IMR-90 (cell line): ENCODE data around the gene GAGE1. TPM values are rescaled to one million over a fixed set of nuclear protein-coding genes. Genes with fewer than 3 reads are reported as not detected.
"Not testable (repeated sequence)": the region's sequence is repeated elsewhere in the genome, so short reads cannot be mapped to it uniquely, and the experiment has no call there.

Experiments used
- ATAC-seq: fragments of 200-7000 bp; cut with Tn5 transposase; 2 replicates; pipeline ENCODE4 v1.9.1; 2020; ENCODE audit warnings: low read depth, mild to moderate bottlenecking, moderate library complexity
- BruUV-seq: library from RNA; stranded (reverse); fragments of 400-500 nt; replicated peaks from 2 replicates; lab custom pipeline; 2021; lab: Mats Ljungman, UMichigan
- CTCF ChIA-PET: fragments of 300-600 bp; formaldehyde crosslinking; extraction: SDS; loops from one replicate; lab custom pipeline; 2021; ENCODE audit warnings: antibody characterized with exemption; lab: Yijun Ruan, JAX
- POLR2A ChIA-PET: fragments of 300-600 bp; sonication (Branson Sonifier 250); formaldehyde crosslinking; loops from one replicate; lab custom pipeline; 2022; ENCODE audit warnings: antibody characterized with exemption; ENCODE audit not compliant: unreplicated experiment; lab: Charles Lee
- DNase-seq: peaks from one replicate; pipeline ENCODE4 v3.0.0; 2013
- H2AFZ ChIP-seq: replicated peaks from 2 replicates; pipeline ENCODE3; 2013; ENCODE audit warnings: low read length, mild to moderate bottlenecking; ENCODE audit not compliant: poor library complexity
- H2AK5ac ChIP-seq: 2 replicates; pipeline ENCODE4 v1.6.1; 2013; ENCODE audit warnings: low read depth, low read length, inconsistent platforms
- H2AK9ac ChIP-seq: replicated peaks from 2 replicates; pipeline ENCODE3; 2013; ENCODE audit warnings: mild to moderate bottlenecking, low read depth, low read length, moderate library complexity; ENCODE audit not compliant: poor library complexity
- H2BK120ac ChIP-seq: 2 replicates; pipeline ENCODE4 v1.6.1; 2013; ENCODE audit warnings: low read depth, low read length, inconsistent platforms
- H2BK15ac ChIP-seq: 3 replicates; pipeline ENCODE4 v1.6.1; 2013; ENCODE audit warnings: low read depth, low read length, inconsistent platforms
- H2BK20ac ChIP-seq: 2 replicates; pipeline ENCODE4 v1.6.1; 2013; ENCODE audit warnings: low read depth, mild to moderate bottlenecking, inconsistent platforms, low read length, moderate library complexity
- H2BK5ac ChIP-seq: 2 replicates; pipeline ENCODE4 v1.6.1; 2013; ENCODE audit warnings: mild to moderate bottlenecking, low read depth, low read length, inconsistent platforms; ENCODE audit not compliant: poor library complexity, severe bottlenecking
- H3K14ac ChIP-seq: replicated peaks from 2 replicates; pipeline ENCODE4 v1.6.1; 2013; ENCODE audit warnings: low read depth, low read length, inconsistent platforms
- H3K18ac ChIP-seq: 2 replicates; pipeline ENCODE4 v1.6.1; 2013; ENCODE audit warnings: low read depth, low read length, control low read depth
- H3K23ac ChIP-seq: 2 replicates; pipeline ENCODE4 v1.6.1; 2013; ENCODE audit warnings: low read depth, low read length, inconsistent platforms
- H3K27ac ChIP-seq: 2 replicates; pipeline ENCODE4 v1.5.1; 2013; ENCODE audit warnings: mild to moderate bottlenecking, control low read depth, low read length; ENCODE audit not compliant: insufficient read depth
- H3K27me3 ChIP-seq: 2 replicates; pipeline ENCODE4 v1.6.1; 2013; ENCODE audit warnings: low read length; ENCODE audit not compliant: control insufficient read depth, insufficient read depth
- H3K36me3 ChIP-seq: 2 replicates; pipeline ENCODE4 v1.6.1; 2013; ENCODE audit warnings: low read length, mixed read lengths; ENCODE audit not compliant: control insufficient read depth, insufficient read depth
- H3K4ac ChIP-seq: 2 replicates; pipeline ENCODE4 v1.6.1; 2013; ENCODE audit warnings: low read depth, low read length, inconsistent platforms
- H3K4me1 ChIP-seq: 2 replicates; pipeline ENCODE4 v1.6.1; 2013; ENCODE audit warnings: low read length, mixed read lengths; ENCODE audit not compliant: control insufficient read depth, insufficient read depth
- H3K4me2 ChIP-seq: 2 replicates; pipeline ENCODE4 v1.6.1; 2013; ENCODE audit warnings: low read depth, mild to moderate bottlenecking, control low read depth, low read length, moderate library complexity
- H3K4me3 ChIP-seq: 2 replicates; pipeline ENCODE4 v1.5.1; 2013; ENCODE audit warnings: low read depth, mild to moderate bottlenecking, control low read depth, low read length, moderate library complexity; ENCODE audit not compliant: insufficient read depth
- H3K56ac ChIP-seq: 2 replicates; pipeline ENCODE4 v1.6.1; 2013; ENCODE audit warnings: low read length, inconsistent platforms; ENCODE audit not compliant: insufficient read depth; ENCODE audit errors: extremely low read depth
- H3K79me1 ChIP-seq, 2 experiments: 2 replicates each; pipeline ENCODE4 v1.6.1; 2013; ENCODE audit warnings: low read length in 2 of 2, inconsistent platforms in 1 of 2, low read depth in 1 of 2
- H3K9ac ChIP-seq: 2 replicates; pipeline ENCODE4 v1.6.1; 2013; ENCODE audit warnings: low read depth, low read length, control low read depth
- H3K9me1 ChIP-seq: 2 replicates; pipeline ENCODE4 v1.6.1; 2013; ENCODE audit warnings: low read length, inconsistent platforms; ENCODE audit not compliant: insufficient read depth
- H3K9me3 ChIP-seq: 2 replicates; pipeline ENCODE4 v1.6.1; 2013; ENCODE audit warnings: low read length; ENCODE audit not compliant: control insufficient read depth, insufficient read depth
- H4K20me1 ChIP-seq: 2 replicates; pipeline ENCODE4 v1.6.1; 2013; ENCODE audit warnings: low read length, inconsistent platforms; ENCODE audit not compliant: insufficient read depth
- H4K5ac ChIP-seq: 2 replicates; pipeline ENCODE4 v1.6.1; 2013; ENCODE audit warnings: mild to moderate bottlenecking, low read depth, low read length, control low read depth
- H4K8ac ChIP-seq, 2 experiments: 2 replicates each; pipeline ENCODE4 v1.6.1; 2013; ENCODE audit warnings: low read depth in 2 of 2, low read length in 2 of 2, control low read depth in 1 of 2, inconsistent platforms in 1 of 2
- H4K91ac ChIP-seq: 2 replicates; pipeline ENCODE4 v1.6.1; 2013; ENCODE audit warnings: low read depth, low read length, inconsistent platforms; ENCODE audit not compliant: insufficient read depth
- WGBS, 2 experiments: methylation state at CpG; one replicate each; pipeline versions ENCODE4 v1.1.5 to v1.1.7; 2013; ENCODE audit warnings: missing lambda C conversion rate in 2 of 2; ENCODE audit not compliant: insufficient read length in 1 of 2; ENCODE audit errors: extremely low coverage in 2 of 2; 5-methylcytosine and 5-hydroxymethylcytosine counted together
- dilution Hi-C: fragments of 300-500 bp; cut with HindIII; formaldehyde crosslinking; loops from one replicate; pipeline ENCODE4 v1.14.3; 2018; ENCODE audit warnings: low sequenced_read_pairs; ENCODE audit not compliant: unreplicated experiment
- in situ Hi-C: fragments of 300-500 bp; cut with MboI; formaldehyde crosslinking; loops from 3 replicates; pipeline ENCODE4 v1.14.3; 2019; ENCODE audit warnings: low sequenced_read_pairs, inconsistent platforms, mixed read lengths
- intact Hi-C: fragments of 100-400 bp; cut with micrococcal nuclease; formaldehyde crosslinking; loops from 2 replicates; pipeline ENCODE4 v1.10.0; 2022
- polyA plus RNA-seq, 3 experiments: library from polyadenylated mRNA; depleted of rRNA; stranded (reverse); fragments of >200 nt; gene quantifications; 2 replicates each; pipeline ENCODE4 v1.2.3, GENCODE V29; 2012; ENCODE audit warnings: low replicate concordance in 1 of 3
- total RNA-seq: library from RNA; depleted of rRNA; stranded (reverse); fragments of >200 nt; gene quantifications from 2 replicates; pipeline ENCODE4 v1.2.3, GENCODE V29; 2012

The GAGE1 gene
- total and polyA plus RNA-seq, 2 of the 4 experiments (the other 2 are of a cell fraction) = not detected

DNA sequence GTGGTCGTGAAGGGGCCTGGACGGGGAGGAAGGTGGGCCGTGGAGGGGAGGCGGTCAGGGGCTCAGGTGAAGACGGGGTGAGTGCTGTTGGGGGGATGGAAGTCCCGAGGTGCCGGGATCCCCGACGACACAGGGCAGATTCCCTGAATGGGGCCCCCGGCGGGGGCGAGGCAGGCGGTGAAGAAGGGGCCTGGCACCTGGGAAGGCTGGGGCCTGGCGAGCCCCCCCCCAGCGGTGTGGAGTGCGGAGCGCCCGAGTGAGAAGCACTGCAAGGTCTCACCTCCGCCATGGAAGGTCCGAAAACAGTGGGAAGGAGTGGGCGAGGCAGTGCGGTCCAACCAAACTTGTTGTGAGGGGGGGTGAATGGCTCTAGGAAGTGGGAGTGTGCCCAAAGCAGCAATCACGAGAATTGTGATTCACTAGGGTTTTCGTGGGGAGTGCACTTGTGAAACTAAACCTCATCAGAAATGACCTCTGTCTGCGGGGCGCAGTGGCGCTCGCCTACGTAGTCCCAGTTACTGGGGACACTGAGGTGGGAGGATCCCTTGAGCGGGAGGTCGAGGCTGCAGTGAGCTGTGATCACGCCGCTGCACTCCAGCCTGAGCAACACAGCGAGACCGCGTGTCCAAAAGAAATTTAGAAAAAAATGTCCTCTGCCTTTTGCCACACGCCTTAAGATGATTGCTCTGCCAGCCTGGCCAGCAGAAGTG lies 8.9 kb upstream of the GAGE1 start:
- H3K4me3 ChIP-seq, in situ Hi-C loops, H4K5ac ChIP-seq, POLR2A ChIA-PET, H4K20me1 ChIP-seq, H2AK5ac ChIP-seq, H3K27ac ChIP-seq, H3K4me2 ChIP-seq, H3K4ac ChIP-seq, H2BK5ac ChIP-seq, H4K8ac ChIP-seq, H3K9ac ChIP-seq, H3K14ac ChIP-seq, H2BK20ac ChIP-seq, H2AK9ac ChIP-seq, H3K56ac ChIP-seq, DNase-seq, H3K18ac ChIP-seq, H3K9me1 ChIP-seq, intact Hi-C loops, H2BK120ac ChIP-seq, CTCF ChIA-PET, ATAC-seq, H2AFZ ChIP-seq, H3K4me1 ChIP-seq, H3K27me3 ChIP-seq, H4K91ac ChIP-seq, H2BK15ac ChIP-seq, dilution Hi-C loops, H3K9me3 ChIP-seq, H3K23ac ChIP-seq, H3K79me1 ChIP-seq, BruUV-seq, H3K36me3 ChIP-seq: not testable (repeated sequence)
- 75% methylated on average over 8 of the region's 37 CpGs; no CpG with 5 or more reads in 1 of the 2 experiments for WGBS, 2 experiments

DNA sequence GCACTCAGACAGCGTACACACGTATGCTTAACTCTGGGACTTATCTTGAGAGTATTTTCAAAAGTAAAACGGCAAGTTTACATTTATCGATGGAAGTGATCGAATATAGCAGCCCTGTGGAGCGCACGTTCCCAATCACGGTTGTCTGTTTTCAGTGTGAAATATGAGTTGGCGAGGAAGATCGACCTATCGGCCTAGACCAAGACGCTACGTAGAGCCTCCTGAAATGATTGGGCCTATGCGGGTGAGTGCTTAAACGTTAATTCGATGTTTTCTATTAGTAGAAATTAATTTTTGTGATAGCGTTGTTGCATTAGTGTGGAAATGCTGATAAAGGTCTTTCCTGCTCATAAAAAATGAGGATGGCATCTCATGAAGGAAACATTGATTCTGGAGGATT lies 8.3 kb upstream of the GAGE1 start:
- H3K36me3 ChIP-seq, ATAC-seq, H4K5ac ChIP-seq, H3K79me1 ChIP-seq, H2BK5ac ChIP-seq, H2BK20ac ChIP-seq, H3K18ac ChIP-seq, POLR2A ChIA-PET, H3K27ac ChIP-seq, DNase-seq, H3K27me3 ChIP-seq, H2AFZ ChIP-seq, H3K9ac ChIP-seq, H3K9me3 ChIP-seq, H3K4me2 ChIP-seq, in situ Hi-C loops, H2BK120ac ChIP-seq, H4K20me1 ChIP-seq, H3K9me1 ChIP-seq, H2AK5ac ChIP-seq, H3K14ac ChIP-seq, H4K8ac ChIP-seq, H3K23ac ChIP-seq, H2AK9ac ChIP-seq, CTCF ChIA-PET, H3K4me3 ChIP-seq, H3K56ac ChIP-seq, H3K4ac ChIP-seq, BruUV-seq, H2BK15ac ChIP-seq, intact Hi-C loops, H3K4me1 ChIP-seq, H4K91ac ChIP-seq, dilution Hi-C loops: not testable (repeated sequence)
- whole genome bisulfite sequencing, 2 experiments = no CpG with 5 or more reads among the region's 17 CpGs
